NCI-H526 (cell line): ENCODE measurements around the gene ATP6V1F.
"Not testable (repeated sequence)": the region's sequence is repeated elsewhere in the genome, so short reads cannot be mapped to it uniquely, and the experiment has no call there.

Source experiments
- DNase-seq, 2 experiments: peaks; one replicate each; lab custom pipeline; 2025; lab: John Stamatoyannopoulos, UW

Gene ATP6V1F

DNA sequence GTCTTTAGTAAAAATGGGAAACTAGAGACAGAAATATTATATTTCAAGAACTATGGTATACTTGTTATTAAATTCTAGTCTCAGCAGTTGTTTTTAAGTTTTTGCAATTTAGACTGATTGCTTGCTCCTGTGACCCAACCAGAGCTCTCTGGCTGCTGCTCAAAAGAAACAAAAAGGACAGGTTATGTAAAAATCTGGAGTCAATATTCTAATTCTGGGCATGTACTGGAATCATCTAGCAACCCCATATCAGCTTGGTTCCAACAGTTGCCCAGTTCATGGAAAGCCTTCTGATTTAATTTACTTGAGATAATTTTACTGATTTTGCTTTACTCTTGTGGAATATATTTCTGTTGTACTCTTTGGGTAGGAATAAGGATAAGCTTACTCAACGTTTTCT is 37.6 kb downstream of the ATP6V1F start:
- DNase-seq = no peak

GRCh38 chr7:128902761-128903585 is 40.3 kb downstream of the ATP6V1F start:
- DNase-seq = no peak

DNA sequence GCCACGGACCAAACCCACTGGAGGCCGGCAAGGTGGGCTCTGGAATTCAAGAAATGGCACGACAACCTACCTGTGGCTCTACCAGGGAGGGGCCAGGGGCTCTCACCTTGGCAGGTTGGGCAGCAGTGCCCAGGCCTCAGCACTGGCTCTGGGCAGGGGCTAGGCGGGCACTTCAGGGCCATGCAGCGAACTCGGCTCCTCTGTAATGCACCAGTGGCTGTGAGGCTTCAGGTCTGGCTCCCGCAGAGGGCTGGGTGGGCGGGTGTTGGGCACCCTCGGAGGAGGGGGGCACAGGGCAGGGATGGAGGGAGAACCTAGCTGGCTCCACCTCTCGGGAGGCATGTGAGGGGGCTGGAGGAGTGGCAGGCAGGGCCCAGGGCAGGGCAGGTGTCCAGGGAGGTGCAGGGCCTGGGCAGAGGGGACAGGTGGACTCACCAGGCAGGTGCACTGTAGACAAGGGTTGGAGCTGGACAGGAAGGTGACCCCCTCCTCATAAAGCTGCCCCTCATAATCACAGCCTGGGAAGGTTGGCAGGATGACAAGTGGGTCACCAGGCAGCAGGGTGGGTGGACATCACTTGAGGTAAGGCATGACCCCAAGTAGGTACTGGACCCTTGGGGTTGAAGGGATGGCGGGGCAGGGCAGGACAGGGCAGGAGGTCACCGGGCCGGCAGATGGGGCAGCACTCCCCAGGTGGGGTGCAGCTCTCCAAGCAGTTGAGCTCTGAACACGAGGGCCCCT is 41.1 kb downstream of the ATP6V1F start:
- DNase-seq = no peak

- peak; percentile 42 to 83 for DNase-seq
These were observed 41.9 kb downstream of the ATP6V1F start for GRCh38 chr7:128904381-128905197.

- DNase-seq = no peak
These were observed 43.5 kb downstream of the ATP6V1F start for GRCh38 chr7:128906001-128906765.

GRCh38 chr7:128906766-128907559 is 44.3 kb downstream of the ATP6V1F start:
- DNase-seq = no peak

DNA sequence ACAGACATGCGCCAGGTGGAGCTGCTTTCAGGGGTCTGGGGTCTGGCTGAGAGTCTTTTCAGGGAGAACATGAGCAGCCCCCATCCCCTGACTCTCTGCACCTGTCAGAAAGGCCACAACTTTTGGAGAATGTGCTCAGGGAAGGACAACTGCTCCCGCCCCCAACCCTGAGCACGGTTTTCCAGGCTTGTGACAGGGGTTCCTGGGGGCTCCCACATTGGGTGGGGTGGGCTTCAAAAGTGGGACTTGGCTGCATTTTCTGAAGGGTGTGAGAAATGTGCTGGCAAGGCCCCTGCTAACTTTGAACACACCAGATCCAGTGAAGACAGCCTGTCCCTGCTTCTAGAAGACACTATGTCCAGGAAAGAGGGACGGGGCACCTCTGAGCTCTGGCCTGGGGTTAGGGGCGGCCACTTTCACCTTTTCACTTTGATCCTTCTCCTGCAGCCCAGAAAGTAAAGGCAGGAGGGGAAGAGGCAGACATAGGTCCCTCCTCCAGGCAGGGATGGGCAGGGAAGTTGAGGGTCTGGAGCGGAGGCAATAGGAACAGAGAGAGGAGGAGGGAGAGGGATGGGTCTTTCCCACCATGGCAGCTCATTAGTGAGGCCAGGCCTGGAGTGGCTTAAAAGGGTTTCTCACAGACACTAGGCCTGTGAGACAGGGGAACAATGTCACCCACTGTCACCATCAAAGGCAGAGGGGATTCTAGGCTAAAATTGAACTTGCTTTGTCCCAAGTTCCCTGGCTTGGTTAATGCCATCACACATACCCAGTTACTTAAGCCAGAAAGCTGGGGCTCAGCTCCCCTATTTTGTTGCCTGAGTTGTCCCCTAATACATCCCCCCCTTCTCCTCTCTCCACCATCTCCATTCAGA is 46.3 kb downstream of the ATP6V1F start:
- DNase-seq = no peak

DNA sequence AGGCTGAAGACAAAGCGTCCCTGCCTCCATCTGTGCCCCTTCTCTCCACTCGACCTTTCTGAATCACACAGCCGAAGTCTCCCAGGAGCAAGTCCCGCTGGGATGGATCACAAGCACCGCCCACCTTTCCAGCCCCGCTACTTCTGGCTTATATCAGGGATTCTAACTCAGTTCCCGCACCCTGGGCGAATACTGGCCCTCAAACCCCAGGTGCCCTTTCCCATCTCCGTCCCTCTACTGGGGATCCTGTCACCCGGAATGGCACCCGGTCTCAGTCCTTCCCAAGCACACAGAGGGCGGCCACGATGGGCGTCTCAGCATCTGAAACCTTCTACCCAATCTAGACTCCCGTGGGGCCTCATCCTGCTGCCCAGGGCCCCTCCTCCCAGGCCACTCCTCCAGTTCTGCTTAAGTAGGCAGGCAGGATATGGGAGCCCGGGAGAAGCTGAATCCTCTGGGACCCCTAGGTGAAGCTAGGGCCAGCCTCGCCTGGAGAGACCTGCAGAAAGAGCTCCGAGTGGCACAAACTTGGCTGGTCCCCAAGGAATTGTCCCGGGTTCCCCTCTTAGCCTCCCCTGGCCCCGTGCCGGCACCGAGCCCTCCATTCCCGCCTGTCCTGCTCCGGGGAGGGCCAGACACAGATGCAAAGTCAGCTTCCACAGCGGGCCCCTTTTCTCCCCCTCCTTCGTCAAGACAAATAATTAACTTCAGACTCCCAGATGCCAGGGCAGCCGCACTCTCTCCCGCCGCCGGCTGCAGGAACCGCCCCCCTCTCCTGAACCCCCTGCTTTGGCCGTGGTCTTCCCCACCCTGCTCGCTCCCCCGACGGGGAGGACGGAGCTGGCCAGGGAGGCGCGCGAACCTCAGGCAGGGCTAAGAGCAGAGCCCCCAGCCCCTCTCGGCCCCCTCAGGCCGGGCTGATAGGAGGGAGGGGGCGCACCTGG is 47.2 kb downstream of the ATP6V1F start:
- DNase-seq = peak in 1 of 2 experiments; percentile 74

DNA sequence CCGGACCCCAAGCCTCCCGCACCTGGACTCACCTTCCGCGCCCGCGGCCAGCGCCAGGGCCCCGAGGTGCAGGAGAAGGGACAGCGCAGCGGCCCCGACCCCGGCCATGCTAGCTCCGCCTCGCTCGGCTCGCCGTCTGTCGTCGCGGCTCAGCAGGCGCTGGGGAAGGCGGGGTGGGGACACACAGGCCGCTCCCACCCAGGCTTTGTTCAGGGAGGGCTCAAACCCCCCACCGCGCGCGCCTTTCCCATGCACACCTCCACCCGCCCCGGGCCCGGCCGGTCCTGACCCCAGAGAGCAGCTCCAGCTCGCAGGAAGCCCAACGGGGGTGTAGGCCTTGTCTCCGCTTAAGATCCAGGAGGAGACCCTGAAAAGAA is 47.9 kb downstream of the ATP6V1F start, which contains the start of gene KCP:
KCP (minus strand) TSS at position 141 of the 377 bp plus-strand sequence; CDS start at position 108, 33 bp downstream.
- DNase-seq = no peak

GRCh38 chr7:128911423-128912031 is 48.9 kb downstream of the ATP6V1F start:
- peak in 1 of 2 experiments; percentile 30 for DNase-seq

- DNase-seq = no peak
These were observed 49.6 kb downstream of the ATP6V1F start for GRCh38 chr7:128912281-128912680.

DNA sequence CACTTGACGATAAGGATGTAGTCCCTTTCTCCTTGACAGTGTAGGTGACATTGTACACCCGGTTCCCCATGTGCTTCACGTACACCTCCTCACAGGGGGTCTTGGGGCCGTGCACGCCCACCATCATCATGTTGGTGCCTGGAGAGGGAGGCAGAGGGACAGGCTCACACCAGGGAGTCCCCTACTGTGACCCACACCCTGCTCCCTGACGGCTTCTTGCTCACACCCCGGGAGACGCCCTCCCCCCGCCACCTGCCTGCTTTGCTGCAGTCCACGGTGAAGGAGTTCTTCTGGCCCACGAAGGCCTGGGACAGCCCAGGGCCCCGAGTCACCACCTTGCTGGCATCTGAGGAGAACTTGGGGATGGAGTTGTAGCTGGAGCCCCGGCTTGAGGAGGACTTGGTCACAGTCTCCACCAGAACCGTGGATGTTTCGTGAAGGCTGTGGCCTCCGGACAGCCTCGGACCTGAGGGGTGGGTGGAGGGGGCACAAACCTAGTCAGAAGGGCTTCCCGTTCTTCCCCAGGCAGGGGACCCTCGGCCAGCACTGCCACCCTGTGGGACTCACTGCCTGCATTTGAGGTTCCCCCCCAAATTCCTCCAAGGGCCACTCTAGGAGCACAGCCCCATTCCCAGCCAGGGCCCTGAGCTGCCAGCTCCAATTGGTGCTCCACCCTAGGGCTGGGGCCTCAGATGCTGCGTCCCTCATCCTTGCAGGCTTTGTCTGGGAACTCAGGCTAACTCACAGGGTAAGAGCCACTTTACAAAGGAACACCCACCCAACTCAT is 50.2 kb downstream of the ATP6V1F start:
- DNase-seq = not testable (repeated sequence)

- DNase-seq = no peak
These were observed 51.4 kb downstream of the ATP6V1F start for GRCh38 chr7:128913870-128914565.

- DNase-seq = no peak
These were observed 52.0 kb downstream of the ATP6V1F start for GRCh38 chr7:128914566-128915151.

DNA sequence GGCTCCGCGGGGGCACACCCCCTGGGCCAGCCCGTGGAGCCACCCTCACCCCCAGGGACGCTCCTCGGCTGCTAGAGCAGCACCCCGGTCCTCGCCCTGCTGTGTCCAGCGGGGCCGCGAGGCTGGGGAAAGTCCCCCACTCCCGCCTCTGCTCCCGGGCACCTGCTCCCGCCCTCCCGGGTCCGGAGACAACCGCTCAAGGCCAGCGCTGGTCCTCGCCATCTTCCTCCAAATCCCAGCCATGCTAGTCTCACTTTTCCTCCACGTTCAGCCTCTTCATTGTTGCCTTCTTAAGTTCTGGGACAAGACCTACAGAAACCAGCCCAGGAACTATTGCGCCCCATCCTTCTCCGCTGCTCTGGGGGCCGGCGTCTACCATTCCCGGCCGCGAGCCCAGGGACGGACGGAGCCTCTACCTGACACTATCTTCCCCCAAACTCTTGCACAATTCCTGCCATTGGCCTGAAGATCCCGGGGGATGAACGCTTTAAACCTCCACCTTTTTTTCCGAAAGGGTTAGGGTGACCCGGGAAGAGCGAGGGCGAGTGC is 52.7 kb downstream of the ATP6V1F start:
- no peak for DNase-seq
